RWPE1 (cell line): ENCODE results near the gene ZMIZ1.

ENCODE experiments used
- CTCF ChIA-PET: fragments of 350-600 bp; sonication (Branson Sonifier 250); formaldehyde crosslinking; extraction: SDS; loops from one replicate; lab custom pipeline; 2021; lab: Yijun Ruan, JAX
- POLR2A ChIA-PET: fragments of 400-600 bp; formaldehyde crosslinking; extraction: SDS; loops from one replicate; lab custom pipeline; 2020; ENCODE audit warnings: antibody characterized with exemption; ENCODE audit not compliant: low non-redundant PET; lab: Yijun Ruan, JAX
- DNase-seq: peaks from one replicate; pipeline ENCODE4 v3.0.0; 2012; ENCODE audit warnings: low spot score
- H3K27ac ChIP-seq: fragments of 450-650 bp; 2 replicates; pipeline ENCODE4 v1.5.1; 2017
- TF ChIP-seq, protein P1 (sequence below): fragments of 450-650 bp; conservative IDR thresholded peaks from 2 replicates; pipeline ENCODE4 v1.5.1; 2017; ENCODE audit warnings: low read depth, mild to moderate bottlenecking

The ZMIZ1 gene

DNA sequence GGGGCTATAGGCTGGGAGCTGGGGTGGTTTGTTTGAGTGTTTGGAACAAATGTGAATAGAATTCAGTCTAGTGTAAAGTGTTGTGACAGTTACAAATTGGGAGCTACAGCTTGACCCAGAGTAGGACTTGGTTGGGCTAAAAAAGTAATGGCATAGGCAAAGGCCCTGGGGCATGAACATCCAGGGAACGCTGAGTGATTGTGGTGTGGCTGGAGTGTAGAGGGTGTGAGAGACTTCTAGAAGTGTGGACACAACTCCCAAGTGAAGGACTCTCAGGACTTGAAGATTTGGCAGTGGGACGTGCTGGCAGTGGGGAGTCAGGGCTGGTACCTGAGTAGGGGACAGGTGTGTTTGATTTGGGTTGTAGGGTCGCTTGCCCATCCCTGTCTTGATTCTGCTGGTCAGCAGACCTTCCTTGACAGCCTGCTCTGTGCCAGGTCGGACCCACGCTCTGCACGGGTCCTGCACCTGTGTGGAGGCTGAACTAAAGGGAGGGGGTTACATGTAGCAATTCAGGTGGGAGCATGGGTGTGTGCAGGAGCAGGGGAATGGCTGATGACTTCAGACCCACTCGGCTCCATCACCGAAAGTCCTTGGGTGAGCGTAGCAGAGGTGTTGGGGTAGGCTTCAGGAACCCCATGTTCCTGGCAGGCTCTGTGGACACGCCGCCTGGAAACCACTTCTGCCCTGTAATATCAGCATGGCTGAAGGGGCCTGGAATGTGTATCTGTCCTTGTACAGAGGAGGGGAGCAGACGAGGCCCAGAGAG, 43.3 kb downstream of the ZMIZ1 start:
- TF ChIP-seq, protein P1, sequence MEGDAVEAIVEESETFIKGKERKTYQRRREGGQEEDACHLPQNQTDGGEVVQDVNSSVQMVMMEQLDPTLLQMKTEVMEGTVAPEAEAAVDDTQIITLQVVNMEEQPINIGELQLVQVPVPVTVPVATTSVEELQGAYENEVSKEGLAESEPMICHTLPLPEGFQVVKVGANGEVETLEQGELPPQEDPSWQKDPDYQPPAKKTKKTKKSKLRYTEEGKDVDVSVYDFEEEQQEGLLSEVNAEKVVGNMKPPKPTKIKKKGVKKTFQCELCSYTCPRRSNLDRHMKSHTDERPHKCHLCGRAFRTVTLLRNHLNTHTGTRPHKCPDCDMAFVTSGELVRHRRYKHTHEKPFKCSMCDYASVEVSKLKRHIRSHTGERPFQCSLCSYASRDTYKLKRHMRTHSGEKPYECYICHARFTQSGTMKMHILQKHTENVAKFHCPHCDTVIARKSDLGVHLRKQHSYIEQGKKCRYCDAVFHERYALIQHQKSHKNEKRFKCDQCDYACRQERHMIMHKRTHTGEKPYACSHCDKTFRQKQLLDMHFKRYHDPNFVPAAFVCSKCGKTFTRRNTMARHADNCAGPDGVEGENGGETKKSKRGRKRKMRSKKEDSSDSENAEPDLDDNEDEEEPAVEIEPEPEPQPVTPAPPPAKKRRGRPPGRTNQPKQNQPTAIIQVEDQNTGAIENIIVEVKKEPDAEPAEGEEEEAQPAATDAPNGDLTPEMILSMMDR: no peak
- no peak for DNase-seq
- ChIA-PET POLR2A (no interaction called here), CTCF (interaction anchor here (1.2 kb wide), 1 partner anchor 83 kb away, joined by 6 read pairs; no protein-coding TSS in a partner anchor)
- peak overlapping the region; percentile 95 for H3K27ac ChIP-seq

DNA sequence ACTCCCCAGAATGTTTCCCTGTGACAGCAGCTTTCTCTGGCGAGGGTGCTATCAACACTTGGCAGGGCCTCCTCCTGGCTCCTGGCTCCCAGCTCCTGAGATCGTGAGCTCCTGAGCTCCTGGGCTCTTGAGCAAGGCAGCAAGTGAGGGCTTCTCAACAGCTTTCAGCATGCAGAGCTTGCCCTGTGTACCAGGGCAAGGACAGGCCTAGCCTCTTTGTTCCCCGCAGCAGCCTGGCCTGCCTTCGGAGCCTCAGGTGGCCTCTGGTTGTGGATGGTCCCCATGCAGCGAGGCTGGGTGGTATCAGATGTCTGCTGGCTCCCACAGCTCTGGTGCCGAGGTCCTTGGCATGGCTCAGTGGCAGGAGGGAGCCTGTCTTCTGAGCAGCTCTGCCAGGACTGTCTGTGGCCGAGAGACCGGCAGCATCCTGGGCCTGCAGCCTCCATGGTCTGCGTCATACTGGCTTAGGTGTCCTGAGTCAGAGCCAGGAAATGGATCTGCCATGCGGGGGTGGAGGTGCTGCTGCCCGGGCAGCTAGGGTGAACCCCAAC, 44.2 kb downstream of the ZMIZ1 start:
- CTCF ChIA-PET: interaction anchor here (0.9 to 1.2 kb wide), 2 partner anchors 27 to 82 kb away, joined by 3 to 6 read pairs; no protein-coding TSS in a partner anchor
- TF ChIP-seq, protein P1: no peak
- DNase-seq: peak; percentile 95

DNA sequence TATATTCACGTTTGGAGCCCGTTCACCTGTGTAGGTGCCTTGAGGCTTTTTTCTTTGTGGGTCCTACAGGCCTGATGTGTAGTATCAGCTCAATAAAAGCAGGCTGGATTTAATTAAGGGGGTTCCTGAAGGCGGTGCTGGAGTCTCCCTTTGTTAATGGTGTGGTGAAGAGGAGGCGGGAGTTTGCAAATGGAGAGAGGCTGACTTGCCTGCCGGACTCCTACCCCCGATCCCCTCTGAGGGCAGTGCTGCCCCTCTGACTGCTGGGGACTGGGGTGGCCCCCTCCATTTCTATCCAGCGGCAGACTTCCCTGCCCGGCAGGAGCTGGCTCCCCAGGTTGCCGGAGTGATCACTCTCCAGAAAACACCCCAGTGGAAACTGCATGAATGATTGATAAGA, 45.1 kb downstream of the ZMIZ1 start:
- CTCF ChIA-PET: no interaction called here
- POLR2A ChIA-PET: no interaction called here
- DNase-seq: no peak
- TF ChIP-seq, protein P1: no peak
- peak overlapping the region; percentile 95 for H3K27ac ChIP-seq

More for the DNA sequence above, 44.2 kb downstream of the ZMIZ1 start:
- H3K27ac ChIP-seq: peak overlapping the region; percentile 95
- POLR2A ChIA-PET: no interaction called here

DNA sequence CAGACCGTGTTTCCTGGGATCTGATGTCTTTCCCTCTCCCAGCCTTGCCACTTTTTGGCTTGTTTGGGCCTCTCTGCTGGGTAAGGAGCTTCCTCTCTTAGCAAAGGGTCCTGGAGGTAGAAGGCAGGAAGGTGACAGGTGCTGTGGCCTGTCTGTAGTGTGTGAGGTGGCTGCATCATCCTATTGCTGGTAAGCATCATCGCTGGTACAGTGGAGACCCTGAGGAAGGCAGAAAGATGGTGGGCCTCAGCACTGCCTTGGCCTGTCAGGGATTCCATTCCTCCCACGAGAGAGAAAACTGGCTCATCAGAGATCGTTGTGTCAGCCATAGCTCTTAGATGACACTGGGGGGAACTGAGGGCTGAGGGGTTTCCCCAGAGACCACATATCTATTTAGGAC, 46.5 kb downstream of the ZMIZ1 start:
- DNase-seq: no peak
- H3K27ac ChIP-seq: peak overlapping the region; percentile 95
- TF ChIP-seq, protein P1: no peak
- POLR2A ChIA-PET: no interaction called here
- CTCF ChIA-PET: no interaction called here

DNA sequence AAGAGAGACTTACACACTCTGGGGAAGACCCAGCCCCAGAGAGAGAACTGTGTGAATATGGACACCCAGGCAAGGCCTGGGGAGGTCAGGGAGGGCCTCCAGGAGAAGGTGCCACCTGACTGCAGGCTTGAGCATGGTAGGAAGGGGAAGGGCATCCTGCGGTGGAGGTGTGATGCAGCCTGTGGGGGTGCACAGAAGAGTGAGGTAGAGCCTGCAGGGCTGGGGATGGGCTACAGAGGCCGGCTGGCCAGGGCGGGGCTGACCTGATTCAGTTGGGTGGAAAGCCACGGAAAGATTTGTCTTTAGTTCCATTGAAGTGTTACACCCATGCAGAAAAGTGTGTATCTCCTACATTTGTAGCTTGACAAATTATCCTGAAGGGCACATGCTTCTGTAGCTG, 47.6 kb downstream of the ZMIZ1 start:
- H3K27ac ChIP-seq: peak overlapping the region; percentile 95
- TF ChIP-seq, protein P1: no peak
- DNase-seq: no peak
- CTCF ChIA-PET: no interaction called here
- POLR2A ChIA-PET: no interaction called here

DNA sequence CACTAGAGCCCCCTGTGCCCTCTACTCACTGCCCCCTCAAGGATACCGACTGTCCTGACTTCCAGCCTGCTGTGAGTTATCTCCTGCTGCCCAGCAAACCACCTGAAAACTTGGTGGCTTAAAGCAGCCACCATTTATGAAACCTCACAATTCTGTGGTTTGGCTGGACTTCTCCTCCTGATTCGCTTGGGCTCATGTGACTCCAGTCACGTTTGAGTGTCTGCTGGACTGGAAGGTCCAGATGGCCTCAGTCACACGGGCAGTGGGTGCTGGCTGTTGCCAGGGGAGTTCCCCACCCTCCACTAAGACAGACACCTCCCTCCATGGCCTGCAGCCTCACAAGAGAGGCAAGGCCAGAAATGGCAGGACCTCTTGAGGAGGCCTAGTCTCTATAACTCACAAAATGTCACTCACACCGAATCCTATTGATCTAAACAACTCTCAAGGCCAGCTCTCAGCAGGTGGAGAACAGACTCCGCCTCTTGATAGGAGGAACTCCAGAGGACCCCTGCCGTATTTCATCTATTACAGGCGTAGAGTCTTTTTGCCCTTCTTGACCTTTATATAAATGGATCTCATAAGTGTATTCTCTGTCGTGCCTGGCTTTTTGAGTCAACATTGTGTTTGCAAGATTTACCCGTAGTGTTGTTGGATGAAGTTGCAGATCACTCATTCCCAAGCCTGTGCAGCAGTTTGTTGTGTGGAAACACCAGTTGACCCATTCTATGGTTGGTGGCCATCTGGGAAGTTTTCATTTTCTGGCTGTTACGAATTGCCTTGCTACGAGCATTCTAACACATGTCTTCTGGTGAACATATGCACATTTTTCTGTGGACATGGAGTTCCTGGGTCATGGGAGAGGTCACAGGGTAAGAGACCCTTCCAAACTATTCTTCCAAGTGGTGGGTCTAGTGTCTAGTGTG, 48.3 kb downstream of the ZMIZ1 start:
- no peak for DNase-seq
- TF ChIP-seq, protein P1: no peak
- POLR2A ChIA-PET: no interaction called here
- CTCF ChIA-PET: no interaction called here
- H3K27ac ChIP-seq: peak overlapping the region; percentile 95
